HG03175 (cell line): ENCODE results near the gene RAET1L.
A peak's percentile ranks its signal among the peaks of the same experiment; 100 is the strongest.
"Not testable (repeated sequence)": the region's sequence is repeated elsewhere in the genome, so short reads cannot be mapped to it uniquely, and the experiment has no call there.

Experiments used
- ATAC-seq: cut with Tn5 transposase; IDR thresholded peaks from one replicate; pipeline ENCODE4 v1.9.1; 2021; ENCODE audit warnings: mild to moderate bottlenecking, moderate library complexity; ENCODE audit not compliant: unreplicated experiment

The RAET1L gene

DNA sequence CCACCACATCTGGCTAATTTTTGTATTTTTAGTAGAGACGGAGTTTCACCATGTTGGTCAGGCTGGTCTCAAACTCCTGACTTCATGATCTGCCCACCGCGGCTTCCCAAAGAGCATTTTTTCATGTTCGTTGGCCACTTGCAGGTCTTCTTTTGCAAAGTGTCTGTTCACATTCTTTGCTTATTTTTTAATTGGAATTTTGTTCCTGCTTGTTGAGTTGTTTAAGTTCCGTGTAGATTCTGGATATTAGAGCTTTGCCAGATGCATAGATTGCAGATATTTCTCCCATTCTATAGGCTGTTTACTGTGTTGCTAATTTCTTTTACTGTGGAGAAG lies 8.2 kb downstream of the RAET1L start:
- not testable (repeated sequence) for ATAC-seq

DNA sequence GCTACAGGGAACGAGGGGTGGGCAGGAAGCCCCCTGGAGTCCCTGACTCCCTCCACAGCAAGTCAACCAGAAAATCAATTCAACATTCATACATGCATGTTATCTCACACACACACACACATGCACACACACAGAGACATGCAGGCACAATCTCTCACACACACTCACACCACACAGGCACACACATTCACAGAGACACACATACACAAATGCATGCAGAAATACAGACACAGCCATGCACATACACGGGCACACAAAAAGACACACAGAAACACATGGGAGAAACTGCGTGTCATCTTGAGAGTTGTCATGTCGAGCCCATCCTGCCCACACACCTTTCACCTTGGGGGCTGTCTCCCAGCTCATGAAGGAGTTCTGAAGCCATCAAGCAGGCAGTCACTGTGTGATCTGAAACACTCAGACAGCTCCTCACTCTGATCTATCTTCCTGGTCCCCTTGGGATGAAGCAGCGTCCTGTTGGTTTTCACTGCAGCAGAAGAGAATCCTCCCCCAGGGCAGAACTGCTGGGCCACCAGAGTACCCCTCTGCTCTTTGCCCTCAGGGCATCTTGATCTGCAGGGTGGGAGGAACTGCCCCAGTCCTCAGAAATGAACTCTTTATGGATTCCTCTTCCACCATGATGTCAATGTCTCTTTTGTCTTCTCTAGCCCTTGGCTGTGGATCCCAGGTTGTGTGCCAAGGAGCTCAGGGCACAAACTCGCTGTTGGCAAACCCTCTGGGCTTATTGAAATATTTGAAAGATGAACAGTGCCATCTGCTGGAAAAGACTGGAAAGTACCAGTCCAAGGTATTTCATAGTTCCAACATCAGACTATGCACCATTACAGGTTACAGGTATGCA lies 8.8 kb downstream of the RAET1L start:
- ATAC-seq, result peak; percentile 54

DNA sequence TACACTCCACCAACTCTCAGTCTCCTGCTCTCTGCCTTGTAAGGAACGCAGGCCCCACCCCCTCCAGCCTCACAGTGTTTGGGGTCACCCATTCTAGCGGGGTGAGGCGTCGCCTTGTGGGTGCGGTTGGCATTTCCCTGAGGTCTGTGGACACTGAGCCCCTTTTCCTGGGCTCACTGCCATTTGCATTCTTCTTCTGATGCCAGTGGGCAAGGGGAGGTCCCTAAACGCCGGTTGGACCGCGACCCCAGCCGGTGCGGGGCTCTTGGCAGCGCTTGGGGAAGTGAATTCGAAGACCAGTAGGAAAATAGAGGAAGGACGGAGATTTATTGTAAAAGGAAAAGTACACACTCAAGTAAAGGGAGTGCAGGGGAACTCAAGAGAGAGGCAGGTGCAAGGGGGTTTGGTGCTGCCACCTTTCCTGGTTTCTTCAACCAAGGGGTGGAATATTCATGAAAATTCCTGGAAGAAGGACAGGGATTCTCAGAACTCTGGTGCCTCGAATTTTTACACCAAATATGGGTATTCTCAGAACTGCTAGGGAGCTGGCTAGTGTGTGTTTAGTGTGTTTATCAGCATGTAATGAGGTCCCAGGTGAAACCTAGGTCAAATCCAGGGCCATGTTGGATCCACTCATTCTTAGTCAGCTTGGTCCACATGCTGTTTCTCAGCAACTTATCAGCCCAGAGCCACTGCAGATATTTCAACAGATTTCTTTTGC lies 9.9 kb downstream of the RAET1L start:
- not testable (repeated sequence) for ATAC-seq

DNA sequence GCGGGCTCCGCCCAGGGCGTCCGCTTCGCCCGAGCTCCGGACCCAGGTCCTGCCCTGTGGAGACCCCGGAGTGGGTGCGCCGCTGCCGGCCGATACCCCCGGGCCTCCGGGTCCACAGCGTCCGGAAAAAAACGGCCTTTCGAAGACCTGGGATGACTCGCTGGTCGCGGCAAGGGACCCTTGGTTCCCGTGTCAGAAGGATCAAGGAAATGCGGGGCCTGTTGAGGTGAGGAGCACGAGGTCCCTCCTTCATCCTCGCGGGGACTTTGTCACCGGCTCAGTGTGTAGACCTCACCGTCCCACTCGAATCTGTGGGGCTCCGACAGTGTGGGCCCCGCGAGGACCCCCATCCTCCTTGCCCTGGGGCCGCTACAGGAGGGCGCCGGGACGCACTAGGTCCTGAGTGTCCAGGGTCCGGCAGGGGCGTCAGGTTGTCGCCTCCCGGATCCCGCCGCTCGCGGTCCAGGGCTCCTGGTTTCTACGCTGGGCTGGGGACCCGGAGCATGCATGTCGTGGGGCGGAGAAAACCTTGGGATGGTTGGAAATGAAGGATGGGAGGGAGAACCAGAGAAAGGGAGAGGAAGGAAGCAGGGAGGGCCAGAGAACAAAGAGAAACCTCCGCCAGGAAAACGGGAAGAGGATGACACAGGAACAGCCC lies 10.6 kb downstream of the RAET1L start:
- ATAC-seq, result not testable (repeated sequence)

DNA sequence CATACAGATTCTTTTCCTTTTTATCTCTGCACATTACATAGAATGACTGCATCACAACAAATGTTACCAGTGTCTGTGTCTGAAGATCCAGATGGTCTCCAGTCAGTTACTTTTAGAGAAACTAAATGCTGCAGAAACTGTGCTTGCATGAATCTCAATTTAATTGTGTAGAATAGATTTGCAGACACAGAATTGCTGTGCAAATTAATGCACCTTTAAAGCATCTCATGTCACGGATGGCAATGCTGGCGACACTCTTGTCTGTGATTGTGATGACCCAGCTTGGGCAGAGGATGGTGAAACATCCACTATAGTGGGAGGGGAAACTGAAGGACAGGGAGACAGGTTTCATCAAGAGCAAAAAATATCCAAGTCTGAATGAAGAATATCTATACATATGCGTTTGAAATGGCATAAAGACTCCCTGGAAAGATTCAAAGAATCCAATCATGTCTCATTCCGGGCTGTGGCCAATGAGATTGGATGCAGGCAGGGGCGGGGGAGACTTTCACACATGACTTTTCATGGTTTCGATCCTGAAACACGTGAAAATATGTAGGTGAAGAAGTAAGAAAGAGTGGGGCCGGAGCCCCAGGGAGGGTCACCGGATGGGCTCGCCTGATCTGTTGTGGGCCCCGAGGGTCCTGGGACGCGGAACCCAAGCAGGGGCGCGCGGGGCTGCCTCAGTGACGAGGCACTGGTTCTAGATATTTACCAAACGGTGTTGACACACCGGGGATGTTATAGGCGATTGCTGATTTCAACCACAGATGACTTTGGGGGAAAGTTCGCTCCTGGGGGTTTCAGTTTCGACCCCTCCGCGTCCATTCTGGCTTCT lies 11.3 kb downstream of the RAET1L start:
- ATAC-seq, result not testable (repeated sequence)

DNA sequence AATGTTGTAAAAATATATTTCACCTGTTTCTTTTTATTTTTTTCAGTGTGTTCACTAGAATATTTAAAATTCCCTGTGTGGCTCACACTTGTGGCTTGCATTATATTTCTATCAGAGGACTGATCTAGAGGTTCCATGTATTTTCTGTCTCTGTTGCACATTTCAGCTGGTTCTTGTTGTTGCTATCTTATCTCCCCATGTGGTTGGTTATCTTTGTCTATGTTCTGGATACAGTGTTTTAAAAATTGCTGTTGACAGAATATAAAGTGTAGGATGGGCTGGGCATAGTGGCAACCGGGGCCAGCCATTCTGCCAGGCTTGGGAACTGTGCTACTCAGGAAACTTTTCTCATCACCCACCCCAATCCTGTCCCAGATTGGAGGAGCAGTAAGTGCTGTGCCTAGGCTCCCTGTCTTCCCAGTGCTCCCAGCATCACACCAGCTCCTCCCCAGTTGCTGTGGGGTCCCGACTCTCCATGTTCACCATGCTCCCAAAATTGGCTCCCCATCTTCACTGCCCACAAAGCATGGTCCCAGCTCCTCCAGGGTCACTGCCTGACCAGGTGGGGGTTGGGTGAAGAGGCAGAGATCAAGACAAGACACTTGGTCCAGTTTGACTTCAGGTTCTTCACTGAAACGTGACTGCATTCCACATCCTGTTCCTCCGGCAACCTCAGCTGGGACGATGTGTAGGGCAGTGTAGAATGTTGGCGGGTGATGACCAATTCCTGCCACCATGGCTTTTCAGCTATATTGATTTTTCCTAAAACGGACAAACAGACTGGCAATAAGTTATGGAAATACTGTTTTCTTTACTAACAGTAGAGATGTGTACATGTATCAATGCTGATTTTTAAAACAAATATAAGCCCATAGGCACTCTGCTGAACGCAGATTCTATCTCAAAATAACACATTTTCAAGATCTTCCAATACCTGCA lies 12.2 kb downstream of the RAET1L start:
- not testable (repeated sequence) for ATAC-seq

DNA sequence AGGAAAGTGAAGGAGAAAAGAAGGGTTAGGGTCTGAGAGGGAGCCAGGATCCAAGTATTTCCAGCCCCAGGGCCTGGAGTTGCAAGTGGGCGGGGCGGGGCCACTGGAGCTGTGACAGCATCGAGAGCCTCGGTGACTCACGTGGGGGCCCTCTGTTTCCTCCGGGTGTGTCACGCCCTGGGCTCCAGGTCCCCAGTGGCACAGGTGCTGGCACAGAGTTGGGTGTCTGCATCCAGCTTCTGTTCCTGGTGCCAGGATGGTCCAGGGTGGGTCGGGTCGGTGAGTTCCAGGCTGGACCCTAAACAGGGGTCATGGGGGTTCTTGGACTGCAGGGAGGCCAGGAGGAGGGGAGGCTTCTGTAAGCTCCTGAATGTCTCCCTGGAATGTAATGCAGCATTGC lies 16.7 kb downstream of the RAET1L start:
- ATAC-seq, result no peak

DNA sequence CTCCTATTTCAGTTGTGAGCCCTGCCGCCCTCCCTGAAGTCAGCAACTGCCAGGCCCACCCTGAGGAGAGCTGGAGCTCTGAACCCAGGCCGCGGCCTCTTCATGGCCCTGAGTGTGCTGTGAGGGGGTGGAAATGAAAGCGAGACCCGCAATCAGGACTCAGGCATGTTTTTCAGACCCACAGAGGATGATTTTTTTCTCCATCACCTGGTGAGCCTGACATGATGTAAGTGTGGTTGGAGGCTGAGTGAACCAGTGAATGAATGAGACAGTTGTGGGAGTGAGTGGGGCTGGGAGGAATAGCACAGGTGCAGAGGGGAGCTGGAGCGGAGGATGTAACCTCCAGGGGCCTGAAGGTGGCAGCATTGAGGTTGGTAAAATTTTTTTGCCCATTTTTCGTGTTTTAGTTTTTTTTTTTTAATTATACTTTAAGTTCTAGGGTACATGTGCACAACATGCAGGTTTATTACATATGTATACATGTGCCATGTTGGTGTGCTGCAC lies 18.3 kb downstream of the RAET1L start:
- no peak for ATAC-seq

DNA sequence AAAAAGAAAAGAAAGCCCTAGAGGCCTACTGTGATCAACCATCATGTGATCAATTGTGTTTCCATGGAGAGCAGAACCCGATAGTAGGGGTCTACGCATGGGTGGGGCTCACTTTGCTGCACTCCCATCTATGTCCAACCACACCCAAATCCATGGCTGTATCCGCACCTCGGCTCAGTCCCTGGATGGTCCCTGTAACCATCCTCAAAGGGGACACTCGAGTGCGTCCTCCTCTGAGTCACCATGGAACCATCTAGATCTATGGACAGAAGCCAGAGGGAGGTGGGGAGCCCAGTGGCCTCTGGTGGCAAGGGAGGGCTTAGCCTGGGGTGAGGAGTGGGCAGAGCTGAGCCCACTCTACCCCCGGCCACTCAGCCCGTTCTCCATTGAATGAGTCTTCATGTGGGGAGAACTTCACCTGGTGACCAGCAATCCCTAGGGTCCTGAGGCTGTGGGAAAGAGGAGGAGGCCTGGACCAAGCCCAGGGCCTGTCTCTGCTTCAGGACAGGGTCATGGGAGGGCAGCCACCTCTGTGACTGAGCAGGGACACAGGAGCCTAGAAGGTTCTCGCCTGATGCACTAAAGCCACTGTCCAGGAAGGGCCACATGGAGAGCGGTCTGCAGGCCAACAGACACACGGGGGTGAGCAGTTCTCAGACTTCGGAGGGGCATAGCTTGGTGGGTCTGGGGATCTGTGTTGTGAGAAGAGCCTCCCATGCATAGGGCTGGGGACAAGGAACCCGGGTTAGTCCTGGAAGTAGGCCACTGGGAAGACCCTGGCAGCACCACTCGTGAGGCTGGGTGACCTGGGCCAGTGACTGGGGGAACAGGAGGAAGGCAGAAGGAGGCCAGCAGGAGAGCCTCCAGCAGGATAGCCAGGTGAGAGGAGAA lies 19.3 kb downstream of the RAET1L start:
- ATAC-seq, result no peak

DNA sequence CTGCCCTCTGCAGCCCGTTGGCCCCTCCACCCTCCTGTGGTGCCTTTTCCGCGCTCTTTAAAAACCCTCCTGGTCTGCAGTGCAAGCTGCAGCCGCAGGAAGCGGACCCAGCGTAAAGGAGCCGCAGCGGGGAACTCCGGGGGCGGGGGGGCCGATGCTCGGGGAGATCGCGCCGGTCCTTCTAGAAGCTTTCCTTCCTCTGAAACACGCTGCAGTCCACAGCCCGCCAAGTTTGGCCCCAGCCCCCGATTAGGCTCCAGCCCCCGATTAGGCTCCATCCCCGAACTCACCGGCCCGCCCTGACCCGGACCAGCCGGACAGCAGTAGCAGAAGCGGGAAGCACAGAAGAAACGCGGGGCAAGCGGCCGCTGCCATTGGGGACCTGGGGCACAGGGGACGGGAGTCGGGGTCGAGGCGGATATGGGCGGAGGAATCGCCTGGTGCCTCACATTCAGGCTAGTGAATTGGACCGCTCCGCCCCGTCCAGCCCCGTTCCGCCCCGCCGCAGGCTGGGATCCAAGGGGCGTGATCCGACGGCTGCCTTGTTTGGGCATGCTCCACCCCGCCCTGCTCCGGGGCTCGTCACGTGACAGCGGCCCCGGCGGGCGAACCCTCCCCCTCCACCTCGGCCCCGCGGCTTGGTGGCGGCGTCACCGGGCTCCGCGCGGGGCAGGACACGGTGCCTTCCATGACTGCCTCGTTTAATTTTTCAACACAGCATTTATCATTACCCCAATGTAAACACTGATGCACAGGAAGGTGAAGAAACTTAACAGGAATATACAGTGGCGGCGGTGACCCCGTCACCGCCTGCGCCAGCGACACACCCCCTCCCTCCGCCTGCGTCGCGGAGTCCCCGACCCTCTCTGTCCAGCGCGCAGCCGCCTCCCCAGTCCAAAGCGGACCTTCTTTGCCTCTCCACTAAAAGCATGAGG lies 20.3 kb downstream of the RAET1L start:
- peak; percentile 71 for ATAC-seq

DNA sequence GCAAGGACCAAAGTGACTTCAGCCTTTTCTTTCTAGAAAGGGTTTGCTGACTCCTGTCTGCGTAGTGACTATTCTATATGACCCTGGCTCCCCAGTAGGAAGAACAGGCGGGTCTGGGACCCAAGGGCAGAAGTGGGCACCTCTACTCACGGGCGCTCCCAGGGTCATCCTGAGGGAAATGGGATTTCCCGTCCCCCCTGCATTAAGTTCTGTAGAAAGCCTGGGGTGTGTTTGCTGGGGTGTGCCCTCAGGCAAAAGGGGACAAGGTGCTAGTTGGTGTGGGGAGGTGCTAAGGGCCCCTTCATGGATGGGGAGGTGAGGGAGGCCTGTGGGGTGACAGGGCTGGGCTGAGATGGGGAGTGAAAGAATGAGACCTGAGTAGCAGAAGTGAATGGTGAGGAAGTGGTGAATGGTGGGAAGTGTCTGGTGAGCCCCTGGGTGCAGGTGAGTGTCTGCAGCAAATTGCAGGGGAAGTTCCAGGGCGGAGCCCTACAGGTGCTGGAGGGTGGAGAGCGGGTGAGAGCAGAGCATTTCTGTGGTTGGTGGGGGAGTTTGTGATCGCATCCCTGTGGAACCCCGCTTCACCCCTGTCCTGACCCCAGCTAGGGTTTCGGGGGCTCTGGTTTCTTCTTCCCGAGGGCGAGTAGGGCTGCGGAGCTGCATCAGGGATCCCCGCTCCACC lies 21.1 kb downstream of the RAET1L start:
- ATAC-seq, result peak; percentile 20

DNA sequence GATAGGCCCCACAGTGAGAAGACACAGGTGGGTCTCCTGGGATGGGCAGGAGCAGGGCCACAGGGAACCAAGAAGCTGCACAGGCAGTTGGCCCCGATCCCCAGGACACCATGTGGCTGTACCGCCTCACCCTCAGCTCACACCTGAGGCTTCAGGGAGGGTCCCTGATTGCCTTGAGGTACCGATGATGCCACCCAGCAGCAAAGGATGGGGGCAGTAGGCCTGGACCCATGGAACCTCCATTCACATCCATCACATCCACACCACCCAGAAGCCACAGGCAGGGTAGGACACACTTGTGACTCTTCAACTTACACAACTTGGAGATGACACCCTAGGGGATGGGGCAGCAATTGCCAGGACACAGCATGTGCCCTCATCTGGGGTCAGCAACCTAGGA lies 21.7 kb downstream of the RAET1L start:
- ATAC-seq, result not testable (repeated sequence)

DNA sequence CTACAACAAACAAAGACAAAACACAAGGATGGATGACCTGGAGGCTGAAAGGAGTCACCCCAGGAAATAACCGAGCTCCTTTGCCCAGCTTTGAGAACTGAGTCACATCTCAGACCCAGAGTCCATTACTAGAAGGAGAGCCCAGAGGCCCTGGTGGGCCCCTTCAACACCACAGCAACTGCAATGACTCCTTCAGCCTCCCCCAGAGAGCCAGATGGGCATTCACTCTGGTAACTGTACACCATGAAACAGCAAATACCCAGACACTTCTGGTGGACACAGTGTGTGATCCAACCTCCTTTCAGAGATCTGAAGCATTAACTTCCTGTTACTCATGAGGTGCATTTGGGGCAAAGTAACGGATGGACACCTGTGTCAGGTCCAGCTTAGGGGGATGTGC lies 22.6 kb downstream of the RAET1L start:
- no peak for ATAC-seq

DNA sequence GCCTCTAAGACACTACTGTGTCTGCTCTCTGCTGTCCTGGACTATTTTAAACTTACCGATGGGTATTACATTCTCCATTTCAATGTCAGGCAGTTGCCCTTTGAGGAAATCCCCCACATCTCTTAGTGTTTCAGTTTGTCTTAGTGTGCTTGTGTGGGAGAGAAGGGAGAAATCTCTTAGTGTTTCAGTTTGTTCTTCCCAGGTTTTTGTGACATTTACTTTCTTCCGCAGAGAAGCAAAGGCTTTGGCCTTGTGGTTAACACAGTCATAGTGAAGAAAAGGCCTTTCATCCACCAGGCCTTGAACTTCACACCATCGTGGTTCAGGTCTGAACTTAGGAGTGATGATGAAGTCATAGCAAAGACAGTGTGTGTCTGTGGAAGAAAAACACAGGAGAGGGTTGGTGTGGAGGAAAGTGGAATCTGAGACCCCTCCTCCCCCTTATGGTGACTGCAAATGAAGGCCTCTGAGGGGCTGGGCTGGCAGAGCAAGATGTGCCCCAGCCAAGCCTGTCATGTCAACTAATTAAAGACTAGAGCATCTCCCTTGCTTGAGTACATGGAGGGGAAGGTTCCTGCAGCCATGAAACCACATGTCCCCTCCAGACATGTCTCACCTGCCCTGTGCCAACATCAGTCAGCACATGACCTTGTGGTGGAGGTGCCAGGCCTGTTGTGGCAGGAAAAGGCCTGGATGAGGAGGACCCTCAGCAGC lies 23.9 kb downstream of the RAET1L start:
- ATAC-seq, result peak; percentile 43

DNA sequence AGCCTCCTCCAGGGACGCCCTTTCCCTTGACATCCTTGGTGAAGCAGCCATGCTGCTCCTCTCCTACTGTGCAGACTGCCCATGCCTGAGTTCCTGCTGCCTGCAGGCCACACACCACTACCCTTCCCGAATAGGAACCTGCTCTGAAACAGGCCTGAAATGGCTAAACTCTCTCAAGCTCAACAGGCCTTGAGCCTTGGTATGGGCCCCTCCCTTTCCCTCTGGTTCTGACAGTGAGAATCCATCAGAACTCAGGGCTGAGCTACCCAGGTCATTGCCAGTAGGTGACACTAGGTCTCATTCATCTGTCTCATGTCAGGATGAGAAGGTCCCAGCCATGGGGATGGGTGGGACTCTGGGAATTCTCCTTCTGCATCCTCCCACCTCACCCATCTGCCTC lies 25.7 kb downstream of the RAET1L start:
- ATAC-seq, result no peak

DNA sequence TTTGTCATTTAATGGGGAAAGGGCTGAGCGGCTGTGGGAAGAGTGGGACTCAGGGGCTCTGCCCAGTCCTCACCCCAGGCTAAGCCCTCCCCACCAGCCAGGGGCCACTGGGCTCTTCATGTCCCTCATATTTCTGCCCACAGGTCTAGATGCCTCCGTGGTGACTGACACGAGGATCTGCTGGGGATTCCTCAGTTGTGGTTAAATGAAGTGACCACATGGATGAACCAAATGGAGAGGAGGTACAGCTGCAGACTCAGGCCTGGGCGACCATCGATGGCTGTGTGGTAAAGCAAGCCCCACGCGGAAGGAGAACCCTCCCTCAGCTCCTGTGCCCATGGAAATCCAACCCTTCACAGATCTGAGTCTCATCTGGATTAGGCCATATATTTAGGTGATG lies 29.4 kb downstream of the RAET1L start:
- ATAC-seq, result no peak
